ENCODE results near the gene IMPA2. TPM values are rescaled to one million over a fixed set of nuclear protein-coding genes. Genes with fewer than 3 reads are reported as not detected.

Gene IMPA2
- total and polyA plus RNA-seq, 2 of the 8 experiments (the other 6 are each of a cell fraction or from before 2014, with no cell fraction given): 102 to 140 TPM

GRCh38 chr18:12001421-12001820 lies 20.1 kb downstream of the IMPA2 start (continued):
- no peak for TF ChIP-seq SP4 (IDR thresholded peaks at IDR 0.05; ENCODE audit: low read length)
- TF ChIP-seq POLR2A (IDR thresholded peaks at IDR 0.05; ENCODE audit: control extremely low read depth in 1 of 2, low read depth in 2 of 2, low read length in 2 of 2): no peak
- TF ChIP-seq RAD21 (IDR thresholded peaks at IDR 0.05 in 1 of 2, conservative IDR thresholded peaks at IDR 0.05 in 1 of 2; ENCODE audit: low read depth in 2 of 2, low read length in 2 of 2): no peak

All from H1 (cell line).